A549 (cell line): ENCODE measurements around the gene AFF3. TPM values are rescaled to one million over a fixed set of nuclear protein-coding genes. Genes with fewer than 3 reads are reported as not detected.

ENCODE experiments used
- ATAC-seq, 2 experiments: fragments of 200-7000 bp in 1 of 2; fragments of >200 bp in 1 of 2; cut with Nextera tagmentation in 1 of 2; cut with Tn5 transposase in 1 of 2; 3 replicates each; pipeline versions ENCODE4 v1.8.0 to v1.9.1; 2018 to 2020; ENCODE audit warnings: mild to moderate bottlenecking in 1 of 2, moderate library complexity in 1 of 2
- CTCF ChIA-PET: fragments of 300-600 bp; sonication (Branson Sonifier 250); formaldehyde crosslinking; extraction: SDS; loops from one replicate; lab custom pipeline; 2021; ENCODE audit warnings: antibody characterized with exemption, inconsistent platforms; lab: Yijun Ruan, JAX
- POLR2A ChIA-PET: fragments of 350-600 bp; formaldehyde crosslinking; extraction: SDS; loops from one replicate; lab custom pipeline; 2021; ENCODE audit warnings: antibody characterized with exemption, inconsistent platforms; lab: Yijun Ruan, JAX
- DNase-seq, 2 experiments: peaks; one replicate each; pipeline versions ENCODE4 v3.0.0 to v3.0.0-alpha.2; 2011 to 2016; ENCODE audit warnings: low read depth in 1 of 2, low spot score in 1 of 2
- FAIRE-seq: peaks from 2 replicates; lab custom pipeline; 2011; peaks lifted over from hg19 to GRCh38; lab: Jason Lieb, UNC
- H3K27ac ChIP-seq, 2 experiments: fragments of >200 bp; sonication (Bioruptor Twin); formaldehyde crosslinking; 3 replicates each; pipeline ENCODE4 v1.5.1; 2016 to 2017
- H3K4me1 ChIP-seq: fragments of >200 bp; sonication (Bioruptor Twin); formaldehyde crosslinking; 3 replicates; pipeline ENCODE4 v1.6.1; 2016
- H3K4me2 ChIP-seq: fragments of >200 bp; sonication (Bioruptor Twin); formaldehyde crosslinking; 3 replicates; pipeline ENCODE4 v1.6.1; 2016
- H3K4me3 ChIP-seq: fragments of >200 bp; sonication (Bioruptor Twin); formaldehyde crosslinking; 3 replicates; pipeline ENCODE4 v1.5.1; 2016
- H3K9me3 ChIP-seq: fragments of >200 bp; sonication (Bioruptor Twin); formaldehyde crosslinking; 3 replicates; pipeline ENCODE4 v1.6.1; 2016
- CBX2 ChIP-seq: fragments of 200-600 bp; sonication (generic); IDR thresholded peaks from 2 replicates; pipeline ENCODE4 v1.6.1; 2016; ENCODE audit warnings: low read depth, mild to moderate bottlenecking, borderline replicate concordance
- CHD4 ChIP-seq: fragments of 200-600 bp; sonication (generic); IDR thresholded peaks from 2 replicates; pipeline ENCODE4 v1.6.1; 2016; ENCODE audit warnings: antibody characterized with exemption, mild to moderate bottlenecking, borderline replicate concordance
- EHF ChIP-seq: fragments of 250-450 bp; sonication (Bioruptor Pico); IDR thresholded peaks from 2 replicates; pipeline ENCODE4 v1.5.0; 2020; ENCODE audit warnings: mild to moderate bottlenecking
- EP300 ChIP-seq, 2 experiments: fragments of >200 bp; sonication (Bioruptor Twin); formaldehyde crosslinking; IDR thresholded peaks; 2 replicates in 1 of 2; 3 replicates in 1 of 2; pipeline ENCODE4 v1.6.1; 2016 to 2017
- ESRRA ChIP-seq: fragments of 150-350 bp; IDR thresholded peaks from 2 replicates; pipeline ENCODE4 v1.6.1; 2014; ENCODE audit warnings: mild to moderate bottlenecking, low read length, borderline replicate concordance
- FOSB ChIP-seq: fragments of 250-450 bp; sonication (Bioruptor Pico); IDR thresholded peaks from 2 replicates; pipeline ENCODE4 v1.5.0; 2020; ENCODE audit warnings: mild to moderate bottlenecking, moderate library complexity
- FOSL2 ChIP-seq, 2 experiments: fragments of 450-650 bp in 1 of 2; fragments of >200 bp in 1 of 2; sonication (Bioruptor Twin) in 1 of 2; formaldehyde crosslinking; IDR thresholded peaks; 2 replicates each; pipeline versions ENCODE4 v1.5.0 to v1.6.1; 2016 to 2020; ENCODE audit warnings: mild to moderate bottlenecking in 1 of 2, moderate library complexity in 1 of 2
- GATA3 ChIP-seq: IDR thresholded peaks from 2 replicates; pipeline ENCODE4 v1.6.1; 2012; ENCODE audit warnings: borderline replicate concordance
- HOXB13 ChIP-seq: fragments of 250-450 bp; sonication (Bioruptor Pico); IDR thresholded peaks from 2 replicates; pipeline ENCODE4 v1.5.0; 2020; ENCODE audit warnings: low read depth, mild to moderate bottlenecking, moderate library complexity
- HOXB5 ChIP-seq: fragments of 250-450 bp; sonication (Bioruptor Pico); IDR thresholded peaks from 2 replicates; pipeline ENCODE4 v1.5.0; 2020; ENCODE audit warnings: mild to moderate bottlenecking, moderate library complexity
- JUN ChIP-seq, 2 experiments: fragments of >200 bp; sonication (Bioruptor Twin); formaldehyde crosslinking; IDR thresholded peaks; 2 replicates in 1 of 2; 3 replicates in 1 of 2; pipeline ENCODE4 v1.6.1; 2016 to 2017
- MAFK ChIP-seq: fragments of 450-650 bp; IDR thresholded peaks from 2 replicates; pipeline ENCODE4 v1.6.1; 2014; ENCODE audit not compliant: partially characterized antibody
- MAX ChIP-seq: IDR thresholded peaks from 2 replicates; pipeline ENCODE4 v1.6.1; 2012
- MAZ ChIP-seq: fragments of 150-350 bp; IDR thresholded peaks from 2 replicates; pipeline ENCODE4 v1.6.1; 2014; ENCODE audit warnings: antibody characterized with exemption, low read depth, low read length, borderline replicate concordance
- NFE2L2 ChIP-seq: fragments of 150-350 bp; conservative IDR thresholded peaks from 2 replicates; pipeline ENCODE4 v1.6.1; 2014; ENCODE audit warnings: low read length
- NPAS2 ChIP-seq: fragments of 250-450 bp; sonication (Bioruptor Pico); IDR thresholded peaks from 2 replicates; pipeline ENCODE4 v1.8.0; 2022; ENCODE audit warnings: mild to moderate bottlenecking, moderate library complexity, borderline replicate concordance
- PBX3 ChIP-seq: IDR thresholded peaks from 2 replicates; pipeline ENCODE4 v1.6.1; 2012
- PHF8 ChIP-seq: fragments of 200-600 bp; sonication (generic); IDR thresholded peaks from 2 replicates; pipeline ENCODE4 v1.6.1; 2016; ENCODE audit warnings: low read depth, mild to moderate bottlenecking, antibody characterized with exemption, moderate library complexity, borderline replicate concordance
- POLR2A ChIP-seq: IDR thresholded peaks from 2 replicates; pipeline ENCODE4 v1.6.1; 2012; ENCODE audit warnings: mild to moderate bottlenecking, low read length
- POLR2AphosphoS2 ChIP-seq: conservative IDR thresholded peaks from 2 replicates; pipeline ENCODE4 v1.6.1; 2012; ENCODE audit warnings: low read length, improper control_type of control experiment, inconsistent platforms
- RARB ChIP-seq: fragments of 250-450 bp; sonication (Bioruptor Pico); IDR thresholded peaks from 2 replicates; pipeline ENCODE4 v1.8.0; 2021; ENCODE audit warnings: mild to moderate bottlenecking, moderate library complexity
- RNF2 ChIP-seq: fragments of 200-600 bp; sonication (generic); IDR thresholded peaks from 2 replicates; pipeline ENCODE4 v1.6.1; 2016; ENCODE audit warnings: low read depth, mild to moderate bottlenecking, antibody characterized with exemption, moderate library complexity, borderline replicate concordance
- SMC3 ChIP-seq: fragments of >200 bp; sonication (Bioruptor Twin); formaldehyde crosslinking; IDR thresholded peaks from 3 replicates; pipeline ENCODE4 v1.6.1; 2018; ENCODE audit warnings: inconsistent platforms
- TP53 ChIP-seq: fragments of 250-450 bp; sonication (Bioruptor Pico); IDR thresholded peaks from 2 replicates; pipeline ENCODE4 v1.5.0; 2021; ENCODE audit warnings: mild to moderate bottlenecking, moderate library complexity
- ZSCAN20 ChIP-seq: fragments of 250-450 bp; sonication (Bioruptor Pico); IDR thresholded peaks from 2 replicates; pipeline ENCODE4 v1.8.0; 2022; ENCODE audit warnings: mild to moderate bottlenecking, moderate library complexity
- WGBS: methylation state at CpG from one replicate; pipeline ENCODE4 v1.1.6; 2017; ENCODE audit errors: missing lambda C conversion rate; 5-methylcytosine and 5-hydroxymethylcytosine counted together
- polyA plus RNA-seq, 4 experiments: library from polyadenylated mRNA; depleted of rRNA in 3 of 4; stranded (reverse); fragments of >200 nt; fragmentation: RNase III in 1 of 4; extraction: RNeasy Plus Mini Kit Qiagen cat#74134 plus additional on column Dnase treatment in 1 of 4; gene quantifications; 2 replicates in 3 of 4; 3 replicates in 1 of 4; pipeline ENCODE4 v1.2.3, GENCODE V29; 2011 to 2017
- TF ChIP-seq, protein P1 (sequence below): fragments of 450-650 bp; IDR thresholded peaks from 2 replicates; pipeline ENCODE4 v1.6.1; 2014; ENCODE audit warnings: antibody characterized with exemption
- TF ChIP-seq, protein P2 (sequence below): fragments of 150-350 bp; IDR thresholded peaks from 2 replicates; pipeline ENCODE4 v1.6.1; 2014; ENCODE audit warnings: low read depth, mild to moderate bottlenecking, low read length
- TF ChIP-seq, protein P3 (sequence below): fragments of >200 bp; sonication (Bioruptor Twin); formaldehyde crosslinking; IDR thresholded peaks from 3 replicates; pipeline ENCODE4 v1.5.1; 2016

The AFF3 gene
- polyA plus RNA-seq, 2 of the 4 experiments (the other 2 are of a cell fraction) = not detected

GRCh38 chr2:99984799-99985515 lies 157.4 kb downstream of the AFF3 start:
- H3K4me3 ChIP-seq = no peak overlapping the region
- 9% methylated on average over 4 of the region's 4 CpGs for WGBS
- no peak overlapping the region for H3K27ac ChIP-seq
- POLR2A ChIA-PET = no interaction called here
- TF ChIP-seq HOXB5 (CRISPR knock-in tag) (no peak), SMC3 (no peak), CBX2 (no peak), EP300 (IDR thresholded peaks at IDR 0.05) (no peak), PBX3 (no peak), JUN (IDR thresholded peaks at IDR 0.05) (no peak), FOSL2 (IDR thresholded peaks at IDR 0.05) (no peak), FOSL2 (CRISPR knock-in tag; IDR thresholded peaks at IDR 0.05) (no peak), EHF (CRISPR knock-in tag) (no peak), MAX (no peak), NPAS2 (no peak), CHD4 (no peak), GATA3 (no peak), MAFK (no peak), MAZ (no peak)
- TF ChIP-seq, protein P1, sequence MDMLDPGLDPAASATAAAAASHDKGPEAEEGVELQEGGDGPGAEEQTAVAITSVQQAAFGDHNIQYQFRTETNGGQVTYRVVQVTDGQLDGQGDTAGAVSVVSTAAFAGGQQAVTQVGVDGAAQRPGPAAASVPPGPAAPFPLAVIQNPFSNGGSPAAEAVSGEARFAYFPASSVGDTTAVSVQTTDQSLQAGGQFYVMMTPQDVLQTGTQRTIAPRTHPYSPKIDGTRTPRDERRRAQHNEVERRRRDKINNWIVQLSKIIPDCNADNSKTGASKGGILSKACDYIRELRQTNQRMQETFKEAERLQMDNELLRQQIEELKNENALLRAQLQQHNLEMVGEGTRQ = no peak
- TF ChIP-seq, protein P2, sequence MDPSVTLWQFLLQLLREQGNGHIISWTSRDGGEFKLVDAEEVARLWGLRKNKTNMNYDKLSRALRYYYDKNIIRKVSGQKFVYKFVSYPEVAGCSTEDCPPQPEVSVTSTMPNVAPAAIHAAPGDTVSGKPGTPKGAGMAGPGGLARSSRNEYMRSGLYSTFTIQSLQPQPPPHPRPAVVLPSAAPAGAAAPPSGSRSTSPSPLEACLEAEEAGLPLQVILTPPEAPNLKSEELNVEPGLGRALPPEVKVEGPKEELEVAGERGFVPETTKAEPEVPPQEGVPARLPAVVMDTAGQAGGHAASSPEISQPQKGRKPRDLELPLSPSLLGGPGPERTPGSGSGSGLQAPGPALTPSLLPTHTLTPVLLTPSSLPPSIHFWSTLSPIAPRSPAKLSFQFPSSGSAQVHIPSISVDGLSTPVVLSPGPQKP = no peak
- TF ChIP-seq, protein P3, sequence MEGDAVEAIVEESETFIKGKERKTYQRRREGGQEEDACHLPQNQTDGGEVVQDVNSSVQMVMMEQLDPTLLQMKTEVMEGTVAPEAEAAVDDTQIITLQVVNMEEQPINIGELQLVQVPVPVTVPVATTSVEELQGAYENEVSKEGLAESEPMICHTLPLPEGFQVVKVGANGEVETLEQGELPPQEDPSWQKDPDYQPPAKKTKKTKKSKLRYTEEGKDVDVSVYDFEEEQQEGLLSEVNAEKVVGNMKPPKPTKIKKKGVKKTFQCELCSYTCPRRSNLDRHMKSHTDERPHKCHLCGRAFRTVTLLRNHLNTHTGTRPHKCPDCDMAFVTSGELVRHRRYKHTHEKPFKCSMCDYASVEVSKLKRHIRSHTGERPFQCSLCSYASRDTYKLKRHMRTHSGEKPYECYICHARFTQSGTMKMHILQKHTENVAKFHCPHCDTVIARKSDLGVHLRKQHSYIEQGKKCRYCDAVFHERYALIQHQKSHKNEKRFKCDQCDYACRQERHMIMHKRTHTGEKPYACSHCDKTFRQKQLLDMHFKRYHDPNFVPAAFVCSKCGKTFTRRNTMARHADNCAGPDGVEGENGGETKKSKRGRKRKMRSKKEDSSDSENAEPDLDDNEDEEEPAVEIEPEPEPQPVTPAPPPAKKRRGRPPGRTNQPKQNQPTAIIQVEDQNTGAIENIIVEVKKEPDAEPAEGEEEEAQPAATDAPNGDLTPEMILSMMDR = no peak
- no peak overlapping the region for H3K4me2 ChIP-seq
- no peaks in the 10 kb centered on the region for H3K4me1 ChIP-seq
- no peak for DNase-seq
- no peaks in the 10 kb centered on the region for H3K9me3 ChIP-seq
- CTCF ChIA-PET = no interaction called here
- no peak for ATAC-seq
- no peak for FAIRE-seq

DNA sequence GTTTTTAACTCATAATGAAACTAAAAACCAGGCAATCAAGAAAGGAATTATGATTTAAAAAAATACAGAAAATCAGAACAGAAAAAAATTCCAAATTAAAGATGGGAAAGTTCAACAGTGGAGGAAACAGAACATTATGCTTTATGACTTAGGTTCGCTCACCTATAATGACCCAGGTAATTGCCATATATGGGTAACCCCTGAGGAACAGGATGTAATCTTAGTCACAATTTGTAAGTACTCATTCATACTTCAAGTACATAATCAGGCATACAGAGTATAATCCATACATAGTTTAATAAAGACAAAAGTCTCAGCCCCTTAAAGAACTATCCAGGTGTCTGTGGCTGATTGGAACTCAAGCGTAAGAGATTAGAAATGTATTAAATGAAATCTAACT lies 159.6 kb downstream of the AFF3 start:
- FAIRE-seq (no peak), ATAC-seq (no peak)

GRCh38 chr2:99981840-99982239 lies 160.6 kb downstream of the AFF3 start:
- POLR2A ChIA-PET = no interaction called here
- FAIRE-seq = no peak
- CTCF ChIA-PET = no interaction called here
- TF ChIP-seq HOXB13 (CRISPR knock-in tag) (no peak), FOSB (CRISPR knock-in tag) (no peak), PHF8 (no peak), POLR2A (no peak), RNF2 (no peak), EP300 (IDR thresholded peaks at IDR 0.05) (no peak), ESRRA (no peak), POLR2AphosphoS2 (no peak), TP53 (no peak), ZSCAN20 (CRISPR knock-in tag) (no peak), NFE2L2 (no peak), RARB (CRISPR knock-in tag) (no peak), CHD4 (no peak)
- TF ChIP-seq, protein P2 = no peak

More for the DNA sequence above, 159.6 kb downstream of the AFF3 start:
- WGBS = 33% methylated on average over 2 of the region's 2 CpGs
- Histone ChIP-seq H3K4me2 (no peak overlapping the region), H3K27ac (no peak overlapping the region), H3K4me3 (no peak overlapping the region), H3K4me1 (no peaks in the 10 kb centered on the region), H3K9me3 (no peaks in the 10 kb centered on the region)
- DNase-seq = no peak
- POLR2A ChIA-PET = no interaction called here
- CTCF ChIA-PET = interaction anchor here (0.7 to 1.0 kb wide), 2 partner anchors 15 to 271 kb away, joined by 3 read pairs; no protein-coding TSS in a partner anchor
- no peak for TF ChIP-seq MAFK

More at GRCh38 chr2:99981840-99982239, 160.6 kb downstream of the AFF3 start:
- Histone ChIP-seq H3K27ac (no peak overlapping the region), H3K4me3 (no peak overlapping the region), H3K4me2 (no peak overlapping the region), H3K4me1 (no peaks in the 10 kb centered on the region), H3K9me3 (no peaks in the 10 kb centered on the region)
- 0% methylated on average over 1 of the region's 1 CpG for WGBS
- ATAC-seq (no peak), DNase-seq (no peak)
